Measurements from ENCODE around the gene JMJD7. TPM values are rescaled to one million over a fixed set of nuclear protein-coding genes. Genes with fewer than 3 reads are reported as not detected.

Gene JMJD7
- total and polyA plus RNA-seq, 2 donors (not counting 1 experiment from before 2014, with no cell fraction given) = 33.4 to 43.9 TPM

DNA sequence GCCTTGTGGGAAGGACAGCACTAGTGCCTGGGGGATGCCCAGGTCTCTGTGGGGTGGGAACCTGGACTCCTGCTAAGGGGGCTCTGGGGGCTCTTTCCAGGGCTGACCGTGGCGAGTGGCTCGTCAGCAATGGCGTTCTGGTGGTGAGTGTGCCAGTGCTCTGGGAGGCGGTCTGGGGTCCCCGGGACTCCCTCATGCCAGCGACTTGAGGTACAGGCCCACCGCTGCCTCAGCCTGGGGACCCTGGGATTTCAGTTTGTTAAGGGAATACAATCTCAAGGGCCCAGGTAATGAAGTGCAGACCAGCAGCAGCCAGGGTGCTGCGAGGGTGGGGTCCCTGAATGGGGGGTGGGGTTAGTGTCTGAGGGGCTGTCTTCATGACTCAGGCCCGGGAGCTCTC lies 13.2 kb downstream of the JMJD7 start:
- ChIA-PET CTCF (interaction anchor here (0.9 kb wide), 1 partner anchor 29 kb away, joined by 3 read pairs; no protein-coding TSS in a partner anchor), POLR2A (no interaction called here)
- Histone ChIP-seq H3K4me3 (ENCODE audit: control extremely low read depth in 1 of 5, extremely low read depth in 1 of 5, insufficient read depth in 1 of 5, low read depth in 2 of 5, low read length in 4 of 5) (no peak overlapping the region), H3K27ac (ENCODE audit: low read length in 2 of 2) (no peak overlapping the region), H3K4me2 (replicated peaks; ENCODE audit: low read depth, low read length, poor library complexity, severe bottlenecking) (no peak overlapping the region), H3K9ac (ENCODE audit: low read length) (no peak overlapping the region), H3K79me2 (ENCODE audit: control insufficient read depth, insufficient read depth, low read length) (no peaks in the 10 kb centered on the region), H4K20me1 (ENCODE audit: control insufficient read depth, insufficient read depth, low read length, poor library complexity, severe bottlenecking) (peaks cover 19% of the 10 kb centered on the region), H3K27me3 (replicated peaks in 1 of 4; ENCODE audit: control extremely low read depth in 1 of 4, control insufficient read depth in 3 of 4, insufficient read depth in 4 of 4, low read length in 3 of 4) (no peaks in the 10 kb centered on the region), H3K9me3 (ENCODE audit: control extremely low read depth in 1 of 3, control insufficient read depth in 2 of 3, insufficient read depth in 1 of 3, low read length in 2 of 3) (no peaks in the 10 kb centered on the region), H2AFZ (ENCODE audit: insufficient read depth, low read depth, low read length, poor library complexity, severe bottlenecking) (no peak overlapping the region), H3K36me3 (replicated peaks in 1 of 2; ENCODE audit: control extremely low read depth in 1 of 2, control insufficient read depth in 1 of 2, extremely low read depth in 1 of 2, insufficient read depth in 2 of 2, low read length in 1 of 2) (peaks cover 0 to 14% of the 10 kb centered on the region in 2 experiments), H3K4me1 (ENCODE audit: control insufficient read depth in 2 of 2, insufficient read depth in 2 of 2, low read length in 2 of 2) (no peaks in the 10 kb centered on the region)
- WGBS (ENCODE audit: insufficient coverage) = 97% methylated on average over 10 of the region's 10 CpGs
- ATAC-seq (ENCODE audit: low read depth) (no peak), DNase-seq (no peak)
- intact Hi-C loops (cut with micrococcal nuclease) = no loop called here
- Mint-ChIP-seq H3K4me1 (no peaks in the 10 kb centered on the region), H3K27ac (no peak overlapping the region), H3K9me3 (ENCODE audit: insufficient read depth) (no peaks in the 10 kb centered on the region), H3K27me3 (no peaks in the 10 kb centered on the region), H3K4me3 (no peak overlapping the region)
- TF ChIP-seq, protein P1, sequence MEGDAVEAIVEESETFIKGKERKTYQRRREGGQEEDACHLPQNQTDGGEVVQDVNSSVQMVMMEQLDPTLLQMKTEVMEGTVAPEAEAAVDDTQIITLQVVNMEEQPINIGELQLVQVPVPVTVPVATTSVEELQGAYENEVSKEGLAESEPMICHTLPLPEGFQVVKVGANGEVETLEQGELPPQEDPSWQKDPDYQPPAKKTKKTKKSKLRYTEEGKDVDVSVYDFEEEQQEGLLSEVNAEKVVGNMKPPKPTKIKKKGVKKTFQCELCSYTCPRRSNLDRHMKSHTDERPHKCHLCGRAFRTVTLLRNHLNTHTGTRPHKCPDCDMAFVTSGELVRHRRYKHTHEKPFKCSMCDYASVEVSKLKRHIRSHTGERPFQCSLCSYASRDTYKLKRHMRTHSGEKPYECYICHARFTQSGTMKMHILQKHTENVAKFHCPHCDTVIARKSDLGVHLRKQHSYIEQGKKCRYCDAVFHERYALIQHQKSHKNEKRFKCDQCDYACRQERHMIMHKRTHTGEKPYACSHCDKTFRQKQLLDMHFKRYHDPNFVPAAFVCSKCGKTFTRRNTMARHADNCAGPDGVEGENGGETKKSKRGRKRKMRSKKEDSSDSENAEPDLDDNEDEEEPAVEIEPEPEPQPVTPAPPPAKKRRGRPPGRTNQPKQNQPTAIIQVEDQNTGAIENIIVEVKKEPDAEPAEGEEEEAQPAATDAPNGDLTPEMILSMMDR (IDR thresholded peaks at IDR 0.05) = no peak
- no peak for TF ChIP-seq EZH2 (IDR thresholded peaks at IDR 0.05; ENCODE audit: borderline replicate concordance, insufficient read depth, low read depth, low read length, poor library complexity, severe bottlenecking)

DNA sequence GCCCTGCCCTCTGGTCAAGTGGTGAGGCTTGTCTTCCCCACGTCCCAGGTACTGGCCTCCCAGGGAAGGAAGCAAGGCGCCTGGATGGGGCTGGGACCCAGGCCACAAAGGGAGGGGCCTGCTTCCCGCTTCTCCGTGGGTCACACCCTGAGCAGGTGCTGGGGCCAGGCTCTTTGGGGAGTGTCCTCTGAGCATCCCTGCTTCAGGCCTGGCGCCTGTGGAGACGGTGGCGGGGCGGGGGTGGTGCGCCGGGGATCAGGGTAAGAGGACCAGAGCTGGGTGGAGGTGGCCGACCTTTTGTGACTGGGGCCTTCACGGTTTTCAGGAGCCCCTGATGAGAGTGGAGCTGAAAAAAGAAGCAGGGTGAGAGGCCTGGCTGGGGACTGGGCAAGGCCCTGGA lies 14.3 kb downstream of the JMJD7 start:
- Mint-ChIP-seq H3K4me1 (no peaks in the 10 kb centered on the region), H3K4me3 (no peak overlapping the region), H3K9me3 (ENCODE audit: insufficient read depth) (no peaks in the 10 kb centered on the region), H3K27me3 (no peaks in the 10 kb centered on the region), H3K27ac (no peak overlapping the region)
- Histone ChIP-seq H3K79me2 (ENCODE audit: control insufficient read depth, insufficient read depth, low read length) (no peaks in the 10 kb centered on the region), H3K27me3 (replicated peaks in 1 of 4; ENCODE audit: control extremely low read depth in 1 of 4, control insufficient read depth in 3 of 4, insufficient read depth in 4 of 4, low read length in 3 of 4) (no peaks in the 10 kb centered on the region), H3K4me3 (ENCODE audit: control extremely low read depth in 1 of 5, extremely low read depth in 1 of 5, insufficient read depth in 1 of 5, low read depth in 2 of 5, low read length in 4 of 5) (no peak overlapping the region), H3K36me3 (replicated peaks in 1 of 2; ENCODE audit: control extremely low read depth in 1 of 2, control insufficient read depth in 1 of 2, extremely low read depth in 1 of 2, insufficient read depth in 2 of 2, low read length in 1 of 2) (peaks cover 0 to 24% of the 10 kb centered on the region in 2 experiments), H2AFZ (ENCODE audit: insufficient read depth, low read depth, low read length, poor library complexity, severe bottlenecking) (no peak overlapping the region), H3K4me2 (replicated peaks; ENCODE audit: low read depth, low read length, poor library complexity, severe bottlenecking) (no peak overlapping the region), H3K9me3 (ENCODE audit: control extremely low read depth in 1 of 3, control insufficient read depth in 2 of 3, insufficient read depth in 1 of 3, low read length in 2 of 3) (no peaks in the 10 kb centered on the region), H4K20me1 (ENCODE audit: control insufficient read depth, insufficient read depth, low read length, poor library complexity, severe bottlenecking) (peaks cover 17% of the 10 kb centered on the region), H3K4me1 (ENCODE audit: control insufficient read depth in 2 of 2, insufficient read depth in 2 of 2, low read length in 2 of 2) (no peaks in the 10 kb centered on the region), H3K9ac (ENCODE audit: low read length) (no peak overlapping the region), H3K27ac (ENCODE audit: low read length in 2 of 2) (no peak overlapping the region)
- ChIA-PET CTCF (interaction anchor here (0.7 to 0.9 kb wide), 2 partner anchors 30 to 62 kb away, joined by 3 read pairs; no protein-coding TSS in a partner anchor), POLR2A (no interaction called here)
- intact Hi-C loops (cut with micrococcal nuclease) = no loop called here
- TF ChIP-seq, protein P1 (IDR thresholded peaks at IDR 0.05) = no peak
- TF ChIP-seq EZH2 (IDR thresholded peaks at IDR 0.05; ENCODE audit: borderline replicate concordance, insufficient read depth, low read depth, low read length, poor library complexity, severe bottlenecking) = no peak
- no peak for ATAC-seq (ENCODE audit: low read depth)
- 85% methylated on average over 9 of the region's 12 CpGs for WGBS (ENCODE audit: insufficient coverage)
- DNase-seq = no peak

All from B cell (primary cell).